ENCODE measurements around the gene GTPBP2.

Gene GTPBP2

GRCh38 chr6:43572015-43572414 lies 57.0 kb downstream of the GTPBP2 start:
- DNase-seq = no peak

- no peak for DNase-seq
These were observed 58.1 kb downstream of the GTPBP2 start for GRCh38 chr6:43570876-43571441.
